Mucosa of stomach (tissue), 1 donor: ENCODE measurements around the gene TCEAL4.

Experiments
- H3K27me3 ChIP-seq: one replicate; pipeline ENCODE4 v1.7.0; 2013; ENCODE audit warnings: mild to moderate bottlenecking, low read length; ENCODE audit not compliant: control insufficient read depth, insufficient read depth
- H3K36me3 ChIP-seq: one replicate; pipeline ENCODE4 v1.7.0; 2013; ENCODE audit warnings: low read length; ENCODE audit not compliant: control insufficient read depth, insufficient read depth
- H3K4me1 ChIP-seq: one replicate; pipeline ENCODE4 v1.7.0; 2013; ENCODE audit warnings: mild to moderate bottlenecking, low read length; ENCODE audit not compliant: control insufficient read depth, insufficient read depth
- H3K4me3 ChIP-seq: one replicate; pipeline ENCODE4 v1.7.0; 2013; ENCODE audit warnings: low read length
- H3K9ac ChIP-seq: one replicate; pipeline ENCODE4 v1.7.0; 2013; ENCODE audit warnings: mild to moderate bottlenecking, low read length, moderate library complexity
- H3K9me3 ChIP-seq: one replicate; pipeline ENCODE4 v1.7.0; 2013; ENCODE audit warnings: mild to moderate bottlenecking, low read length, moderate library complexity; ENCODE audit not compliant: control insufficient read depth
- donor health status: Pancreatic carcinoma.

Gene TCEAL4

DNA sequence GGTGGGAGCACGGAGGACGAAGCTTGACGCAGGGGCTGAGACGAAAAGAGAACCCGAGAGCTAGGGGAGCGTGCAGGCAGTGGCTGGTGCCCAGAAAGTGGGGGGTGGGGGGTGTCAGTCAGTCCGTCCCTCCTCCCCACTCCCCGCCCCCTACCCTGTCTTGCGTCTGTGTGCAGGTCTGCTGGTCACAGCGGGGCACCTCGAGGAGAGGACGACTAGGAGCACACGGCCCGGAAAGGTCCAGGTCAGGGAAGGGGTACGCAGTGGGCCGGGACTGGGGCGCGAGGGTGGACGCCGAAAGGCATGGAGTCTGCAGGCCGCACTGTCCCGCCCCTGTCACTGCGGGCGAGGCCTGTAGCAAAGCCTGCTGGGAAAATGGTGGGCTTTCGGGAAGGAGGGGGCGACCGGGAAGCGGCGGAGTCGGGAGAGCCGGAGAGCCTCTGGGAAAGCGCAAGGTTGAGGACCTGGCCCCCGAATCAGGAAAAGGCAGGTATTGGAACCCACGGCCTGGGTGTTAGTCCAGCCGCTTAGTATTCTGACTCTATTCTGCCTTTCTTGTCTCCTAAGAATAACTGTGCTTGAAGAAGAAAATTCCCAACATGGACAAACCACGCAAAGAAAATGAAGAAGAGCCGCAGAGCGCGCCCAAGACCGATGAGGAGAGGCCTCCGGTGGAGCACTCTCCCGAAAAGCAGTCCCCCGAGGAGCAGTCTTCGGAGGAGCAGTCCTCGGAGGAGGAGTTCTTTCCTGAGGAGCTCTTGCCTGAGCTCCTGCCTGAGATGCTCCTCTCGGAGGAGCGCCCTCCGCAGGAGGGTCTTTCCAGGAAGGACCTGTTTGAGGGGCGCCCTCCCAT is 44.2 kb downstream of the TCEAL4 start:
- Histone ChIP-seq H3K4me1 (peaks cover 6% of the 10 kb centered on the region), H3K4me3 (peak overlapping the region; percentile 41), H3K9me3 (no peaks in the 10 kb centered on the region), H3K36me3 (no peaks in the 10 kb centered on the region), H3K27me3 (no peaks in the 10 kb centered on the region), H3K9ac (peak overlapping the region; percentile 81)

DNA sequence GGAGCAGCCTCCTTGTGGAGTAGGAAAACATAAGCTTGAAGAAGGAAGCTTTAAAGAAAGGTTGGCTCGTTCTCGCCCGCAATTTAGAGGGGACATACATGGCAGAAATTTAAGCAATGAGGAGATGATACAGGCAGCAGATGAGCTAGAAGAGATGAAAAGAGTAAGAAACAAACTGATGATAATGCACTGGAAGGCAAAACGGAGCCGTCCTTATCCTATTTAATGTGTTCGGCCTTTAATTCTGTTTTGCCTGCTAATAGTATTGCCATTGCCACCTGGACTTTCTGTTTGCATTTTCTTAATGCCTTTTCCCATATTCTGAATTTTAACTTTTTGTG is 44.8 kb downstream of the TCEAL4 start:
- peaks cover 4% of the 10 kb centered on the region for H3K4me1 ChIP-seq
- no peaks in the 10 kb centered on the region for H3K36me3 ChIP-seq
- peak overlapping the region; percentile 81 for H3K9ac ChIP-seq
- H3K4me3 ChIP-seq = peak overlapping the region; percentile 41
- no peaks in the 10 kb centered on the region for H3K9me3 ChIP-seq
- H3K27me3 ChIP-seq = no peaks in the 10 kb centered on the region

DNA sequence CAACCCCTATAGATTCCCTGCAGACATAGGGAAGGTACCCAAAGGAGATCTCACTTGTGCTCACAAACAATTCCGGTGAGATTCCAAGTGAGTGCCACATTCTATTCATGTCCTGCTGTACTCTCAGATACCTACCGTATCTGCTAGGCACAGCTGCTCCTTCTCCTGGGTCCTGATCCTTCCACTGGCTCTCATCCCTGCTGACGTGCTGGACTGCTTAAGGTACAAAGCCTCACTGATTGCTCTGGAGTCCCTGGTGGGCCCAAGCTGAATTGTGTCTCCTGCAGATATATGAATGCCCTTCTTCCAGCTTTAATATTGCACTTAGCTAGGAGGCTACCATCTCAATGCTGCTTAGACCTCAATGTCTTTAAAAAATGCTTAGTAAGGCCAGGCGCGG is 45.8 kb downstream of the TCEAL4 start:
- Histone ChIP-seq H3K9me3 (no peaks in the 10 kb centered on the region), H3K36me3 (no peaks in the 10 kb centered on the region), H3K4me3 (no peak overlapping the region), H3K9ac (no peak overlapping the region), H3K4me1 (no peaks in the 10 kb centered on the region), H3K27me3 (no peaks in the 10 kb centered on the region)

DNA sequence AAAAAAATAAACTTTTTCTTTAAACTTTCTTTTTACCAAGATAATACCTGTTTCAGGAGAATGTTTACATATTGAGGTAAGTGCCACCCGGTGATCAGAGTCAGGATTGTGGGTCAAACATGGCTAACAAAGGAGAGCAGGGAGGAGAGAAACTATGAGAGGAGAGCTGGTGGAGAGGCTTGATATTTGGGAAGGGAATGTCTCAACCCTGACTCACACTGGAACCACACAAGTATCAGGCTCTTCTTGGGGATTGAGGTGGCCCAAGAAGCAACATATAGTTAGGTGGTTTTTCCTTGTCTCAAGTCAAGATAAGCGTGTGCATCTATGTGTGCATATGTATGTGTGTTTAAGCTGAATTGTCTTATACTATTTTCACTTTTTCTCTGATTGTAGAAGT is 50.1 kb downstream of the TCEAL4 start:
- Histone ChIP-seq H3K9me3 (no peaks in the 10 kb centered on the region), H3K27me3 (no peaks in the 10 kb centered on the region), H3K4me1 (no peaks in the 10 kb centered on the region), H3K36me3 (no peaks in the 10 kb centered on the region), H3K9ac (no peak overlapping the region), H3K4me3 (no peak overlapping the region)
